KMS-11 (cell line): ENCODE results near the gene PHTF2.

Experiments used
- H2AFZ ChIP-seq: fragments of 200-600 bp; sonication (generic); 2 replicates; pipeline ENCODE4 v1.6.1; 2016; ENCODE audit warnings: antibody characterized with exemption, mixed run types, low read depth
- H3K27ac ChIP-seq: fragments of 200-600 bp; sonication (generic); 2 replicates; pipeline ENCODE4 v1.6.1; 2016; ENCODE audit warnings: mild to moderate bottlenecking, mixed run types
- H3K27me3 ChIP-seq: fragments of 200-600 bp; sonication (generic); 2 replicates; pipeline ENCODE4 v1.6.1; 2017; ENCODE audit warnings: mild to moderate bottlenecking, low read depth, mixed run types, moderate library complexity; ENCODE audit not compliant: insufficient read depth
- H3K36me3 ChIP-seq: fragments of 200-600 bp; sonication (generic); 2 replicates; pipeline ENCODE4 v1.6.1; 2017; ENCODE audit warnings: mild to moderate bottlenecking, mixed run types; ENCODE audit not compliant: insufficient read depth
- H3K4me1 ChIP-seq: fragments of 200-600 bp; sonication (generic); 2 replicates; pipeline ENCODE4 v1.6.1; 2016; ENCODE audit warnings: mild to moderate bottlenecking, low read depth, mixed run types; ENCODE audit not compliant: poor library complexity, severe bottlenecking
- H3K4me2 ChIP-seq: fragments of 200-600 bp; sonication (generic); 2 replicates; pipeline ENCODE4 v1.7.0; 2016; ENCODE audit warnings: mild to moderate bottlenecking, mixed run types
- H3K4me3 ChIP-seq: fragments of 200-600 bp; sonication (generic); IDR thresholded peaks from 2 replicates; pipeline ENCODE4 v1.6.1; 2017; ENCODE audit warnings: low read depth, low read length, mixed read lengths; ENCODE audit not compliant: insufficient read depth
- H3K79me2 ChIP-seq: fragments of 200-600 bp; sonication (generic); 2 replicates; pipeline ENCODE4 v1.6.1; 2016; ENCODE audit warnings: low read depth, mixed run types; ENCODE audit not compliant: insufficient read depth
- H3K9ac ChIP-seq: fragments of 200-600 bp; sonication (generic); 2 replicates; pipeline ENCODE4 v1.6.1; 2016; ENCODE audit warnings: mild to moderate bottlenecking, mixed run types
- H4K20me1 ChIP-seq: fragments of 200-600 bp; sonication (generic); 2 replicates; pipeline ENCODE4 v1.6.1; 2016; ENCODE audit warnings: mild to moderate bottlenecking, mixed run types; ENCODE audit not compliant: insufficient read depth
- TF ChIP-seq, protein P1 (sequence below): fragments of 200-600 bp; sonication (generic); conservative IDR thresholded peaks from 2 replicates; pipeline ENCODE4 v1.6.1; 2017; ENCODE audit warnings: low read depth, mild to moderate bottlenecking, antibody characterized with exemption, low read length, moderate library complexity, mixed read lengths

The PHTF2 gene

DNA sequence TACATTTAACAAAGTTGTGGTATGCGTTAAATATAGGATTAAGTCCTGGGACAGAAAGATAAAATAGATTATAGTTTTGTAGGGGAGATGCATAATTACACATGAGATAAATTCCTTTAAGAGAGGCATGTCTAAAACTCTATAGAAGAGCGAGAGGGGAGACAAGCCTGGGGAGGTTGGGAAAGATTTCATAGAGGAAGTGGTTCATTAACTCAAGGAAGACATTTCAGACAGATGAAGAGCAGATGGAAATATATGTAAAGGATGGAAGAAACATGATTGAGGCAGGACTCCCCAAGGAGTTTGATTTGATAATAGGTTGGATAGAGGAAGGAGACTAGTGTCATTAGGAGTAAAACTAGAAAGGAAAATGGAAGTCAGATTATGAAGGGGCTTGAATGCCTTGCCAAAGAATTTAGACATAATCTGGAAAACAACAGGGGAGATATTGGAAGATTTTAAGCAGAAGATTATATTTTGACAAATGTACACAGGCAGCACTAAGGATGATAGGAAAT lies 96.1 kb downstream of the PHTF2 start:
- Histone ChIP-seq H3K4me1 (no peaks in the 10 kb centered on the region), H3K9ac (no peak overlapping the region), H2AFZ (no peak overlapping the region), H3K36me3 (no peaks in the 10 kb centered on the region), H3K4me3 (no peak overlapping the region), H3K27me3 (no peaks in the 10 kb centered on the region), H4K20me1 (no peaks in the 10 kb centered on the region), H3K27ac (no peak overlapping the region), H3K4me2 (no peak overlapping the region), H3K79me2 (no peaks in the 10 kb centered on the region)
- TF ChIP-seq, protein P1, sequence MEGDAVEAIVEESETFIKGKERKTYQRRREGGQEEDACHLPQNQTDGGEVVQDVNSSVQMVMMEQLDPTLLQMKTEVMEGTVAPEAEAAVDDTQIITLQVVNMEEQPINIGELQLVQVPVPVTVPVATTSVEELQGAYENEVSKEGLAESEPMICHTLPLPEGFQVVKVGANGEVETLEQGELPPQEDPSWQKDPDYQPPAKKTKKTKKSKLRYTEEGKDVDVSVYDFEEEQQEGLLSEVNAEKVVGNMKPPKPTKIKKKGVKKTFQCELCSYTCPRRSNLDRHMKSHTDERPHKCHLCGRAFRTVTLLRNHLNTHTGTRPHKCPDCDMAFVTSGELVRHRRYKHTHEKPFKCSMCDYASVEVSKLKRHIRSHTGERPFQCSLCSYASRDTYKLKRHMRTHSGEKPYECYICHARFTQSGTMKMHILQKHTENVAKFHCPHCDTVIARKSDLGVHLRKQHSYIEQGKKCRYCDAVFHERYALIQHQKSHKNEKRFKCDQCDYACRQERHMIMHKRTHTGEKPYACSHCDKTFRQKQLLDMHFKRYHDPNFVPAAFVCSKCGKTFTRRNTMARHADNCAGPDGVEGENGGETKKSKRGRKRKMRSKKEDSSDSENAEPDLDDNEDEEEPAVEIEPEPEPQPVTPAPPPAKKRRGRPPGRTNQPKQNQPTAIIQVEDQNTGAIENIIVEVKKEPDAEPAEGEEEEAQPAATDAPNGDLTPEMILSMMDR, result no peak

DNA sequence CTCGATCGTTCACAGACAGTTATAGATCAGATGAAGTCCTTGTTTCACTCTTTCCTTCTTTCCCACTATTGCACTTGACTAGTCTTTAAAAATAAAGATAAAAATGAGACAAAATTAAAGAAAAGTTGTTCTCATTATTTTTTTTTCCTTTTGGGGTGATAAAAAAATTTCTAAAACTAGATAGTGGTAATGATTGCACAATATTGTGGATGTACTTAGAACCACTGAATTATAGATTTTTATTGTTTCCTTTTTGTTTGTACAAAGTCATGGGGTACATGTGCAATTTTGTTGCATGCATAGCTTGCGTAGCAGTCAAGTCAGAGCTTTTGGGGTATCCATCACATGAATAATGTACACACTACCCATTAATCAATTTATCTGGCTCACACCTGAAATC lies 97.3 kb downstream of the PHTF2 start:
- H4K20me1 ChIP-seq, result no peaks in the 10 kb centered on the region
- no peaks in the 10 kb centered on the region for H3K27me3 ChIP-seq
- H2AFZ ChIP-seq, result no peak overlapping the region
- TF ChIP-seq, protein P1, result no peak
- no peak overlapping the region for H3K27ac ChIP-seq
- H3K79me2 ChIP-seq, result no peaks in the 10 kb centered on the region
- no peaks in the 10 kb centered on the region; the same call in 1 of the 2 replicates for H3K36me3 ChIP-seq
- H3K4me2 ChIP-seq, result no peak overlapping the region
- no peak overlapping the region for H3K9ac ChIP-seq
- H3K4me1 ChIP-seq, result no peaks in the 10 kb centered on the region
- no peak overlapping the region for H3K4me3 ChIP-seq

DNA sequence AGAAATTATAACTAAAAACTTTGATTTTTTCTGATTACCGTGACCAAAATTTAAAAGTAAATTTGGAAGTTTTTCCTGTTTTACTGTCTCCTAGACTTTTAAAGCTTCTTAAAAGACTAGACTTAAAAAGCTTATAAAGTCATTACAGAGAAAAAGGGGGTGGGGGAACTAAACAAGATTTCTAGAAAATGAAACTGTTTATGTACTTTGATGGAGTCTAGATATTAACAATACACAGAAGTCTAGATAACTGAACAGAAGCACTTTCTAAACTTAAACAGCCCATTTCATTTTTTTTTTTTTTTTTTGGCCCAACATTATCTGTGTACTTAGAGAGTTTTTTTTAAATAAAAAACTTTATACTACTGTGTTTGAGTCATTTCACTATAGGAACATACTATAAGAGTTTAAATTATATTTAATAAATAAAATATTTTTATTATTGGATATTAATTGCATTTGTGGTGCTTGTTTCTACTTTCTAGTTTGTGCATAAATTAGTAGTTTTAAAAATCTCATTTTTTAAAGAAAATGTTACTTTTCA lies 98.5 kb downstream of the PHTF2 start:
- H3K4me1 ChIP-seq, result no peaks in the 10 kb centered on the region
- TF ChIP-seq, protein P1, result no peak
- peaks cover 3% of the 10 kb centered on the region; the same call in 1 of the 2 replicates for H3K36me3 ChIP-seq
- no peaks in the 10 kb centered on the region for H3K27me3 ChIP-seq
- no peak overlapping the region for H3K4me3 ChIP-seq
- no peak overlapping the region for H2AFZ ChIP-seq
- no peak overlapping the region for H3K9ac ChIP-seq
- no peaks in the 10 kb centered on the region for H3K79me2 ChIP-seq
- no peaks in the 10 kb centered on the region for H4K20me1 ChIP-seq
- H3K27ac ChIP-seq, result no peak overlapping the region
- H3K4me2 ChIP-seq, result no peak overlapping the region

DNA sequence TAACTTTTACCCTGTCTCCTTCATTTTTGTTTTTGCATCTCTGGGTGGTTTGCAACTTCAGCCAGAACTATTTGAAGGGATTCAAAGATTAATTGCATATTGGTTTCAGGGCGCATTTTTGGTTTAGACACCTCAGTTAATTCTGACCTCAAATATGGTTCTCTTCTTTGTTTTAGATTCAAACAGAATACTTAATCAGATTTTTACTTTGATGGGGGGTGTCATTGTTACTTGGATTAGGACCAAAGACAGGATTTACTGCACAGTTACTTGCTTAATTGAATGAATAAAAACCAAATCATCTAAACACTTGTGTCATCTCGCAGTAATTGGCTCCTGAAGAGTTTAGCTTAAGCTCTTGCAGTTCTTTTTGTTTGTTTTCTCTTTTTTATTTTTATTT lies 100.9 kb downstream of the PHTF2 start:
- TF ChIP-seq, protein P1, result no peak
- Histone ChIP-seq H3K27me3 (no peaks in the 10 kb centered on the region), H3K4me1 (no peaks in the 10 kb centered on the region), H3K27ac (no peak overlapping the region), H3K9ac (no peak overlapping the region), H3K36me3 (peaks cover 3% of the 10 kb centered on the region; the same call in 1 of the 2 replicates), H2AFZ (no peak overlapping the region), H4K20me1 (no peaks in the 10 kb centered on the region), H3K4me3 (no peak overlapping the region), H3K4me2 (no peak overlapping the region), H3K79me2 (no peaks in the 10 kb centered on the region)
